Glutamatergic neuron (in vitro differentiated cells): ENCODE data around the gene SUSD2. TPM values are rescaled to one million over a fixed set of nuclear protein-coding genes. Genes with fewer than 3 reads are reported as not detected.
"Not testable (repeated sequence)": the region's sequence is repeated elsewhere in the genome, so short reads cannot be mapped to it uniquely, and the experiment has no call there.

Experiments used
- DNase-seq: peaks from one replicate; pipeline ENCODE4 v3.0.0; 2022
- H3K27ac Mint-ChIP-seq: one replicate; pipeline ENCODE4 v1.8.0; 2020; ENCODE audit warnings: mild to moderate bottlenecking, mixed read lengths, inconsistent platforms; ENCODE audit not compliant: unreplicated experiment
- H3K27me3 Mint-ChIP-seq: one replicate; pipeline ENCODE4 v1.8.0; 2020; ENCODE audit warnings: mild to moderate bottlenecking, moderate library complexity, mixed read lengths, inconsistent platforms; ENCODE audit not compliant: unreplicated experiment
- H3K36me3 Mint-ChIP-seq: one replicate; pipeline ENCODE4 v1.8.0; 2020; ENCODE audit warnings: mild to moderate bottlenecking, mixed read lengths, inconsistent platforms; ENCODE audit not compliant: unreplicated experiment
- H3K4me1 Mint-ChIP-seq: one replicate; pipeline ENCODE4 v1.8.0; 2020; ENCODE audit warnings: mild to moderate bottlenecking, low read depth, mixed read lengths, inconsistent platforms; ENCODE audit not compliant: unreplicated experiment
- H3K4me3 Mint-ChIP-seq: one replicate; pipeline ENCODE4 v1.8.0; 2020; ENCODE audit warnings: mild to moderate bottlenecking, mixed read lengths, inconsistent platforms; ENCODE audit not compliant: unreplicated experiment
- H3K9me3 Mint-ChIP-seq: one replicate; pipeline ENCODE4 v1.8.0; 2020; ENCODE audit warnings: mild to moderate bottlenecking, moderate library complexity, mixed read lengths, inconsistent platforms; ENCODE audit not compliant: unreplicated experiment
- CTCF ChIP-seq: fragments of 200-600 bp; sonication (generic); IDR thresholded peaks from one replicate; pipeline ENCODE4 v1.5.0; 2021; ENCODE audit not compliant: partially characterized antibody, unreplicated experiment
- total RNA-seq: library from RNA; stranded (reverse); fragmentation: NEBNext Ultra II Directional; extraction: Animal tissue kit (Norgen Biotek cat#: 25700); gene quantifications from one replicate; pipeline ENCODE4 v1.2.1, GENCODE V29; 2021; ENCODE audit not compliant: unreplicated experiment

The SUSD2 gene
- total RNA-seq, 1 donor from 2014 or later: 123 TPM

- Mint-ChIP-seq H3K4me3 (peak overlapping the region; percentile 79), H3K27ac (peak overlapping the region; percentile 99), H3K36me3 (no peaks in the 10 kb centered on the region), H3K27me3 (peaks cover 16% of the 10 kb centered on the region), H3K4me1 (peaks cover 20% of the 10 kb centered on the region), H3K9me3 (peaks cover 9% of the 10 kb centered on the region)
- TF ChIP-seq CTCF: peak; percentile 43
- DNase-seq: peak; percentile 79
Measured at GRCh38 chr22:24181996-24182899, 961 bp downstream of the SUSD2 start.

- peaks cover 16% of the 10 kb centered on the region for H3K27me3 Mint-ChIP-seq
Measured at GRCh38 chr22:24182900-24183246, 1.6 kb downstream of the SUSD2 start.

GRCh38 chr22:24183321-24184031 lies 2.2 kb downstream of the SUSD2 start:
- Mint-ChIP-seq H3K9me3 (peaks cover 10% of the 10 kb centered on the region), H3K4me1 (peaks cover 18% of the 10 kb centered on the region), H3K27me3 (peaks cover 14% of the 10 kb centered on the region), H3K36me3 (no peaks in the 10 kb centered on the region), H3K27ac (peak overlapping the region; percentile 99), H3K4me3 (no peak overlapping the region)
- TF ChIP-seq CTCF: no peak
- peak; percentile 57 for DNase-seq

More at GRCh38 chr22:24182900-24183246, 1.6 kb downstream of the SUSD2 start:
- peaks cover 20% of the 10 kb centered on the region for H3K4me1 Mint-ChIP-seq
- peak; percentile 3 for TF ChIP-seq CTCF
- peak overlapping the region; percentile 25 for H3K4me3 Mint-ChIP-seq
- H3K27ac Mint-ChIP-seq: peak overlapping the region; percentile 99
- not testable (repeated sequence) for H3K36me3 Mint-ChIP-seq, DNase-seq, H3K9me3 Mint-ChIP-seq

GRCh38 chr22:24184057-24184798 lies 2.9 kb downstream of the SUSD2 start:
- no peak overlapping the region for H3K27ac Mint-ChIP-seq
- peaks cover 17% of the 10 kb centered on the region for H3K4me1 Mint-ChIP-seq
- peak; percentile 8 for DNase-seq
- no peak for TF ChIP-seq CTCF
- peak overlapping the region; percentile 11 for H3K4me3 Mint-ChIP-seq
- no peaks in the 10 kb centered on the region for H3K36me3 Mint-ChIP-seq
- peaks cover 11% of the 10 kb centered on the region for H3K9me3 Mint-ChIP-seq
- peaks cover 13% of the 10 kb centered on the region for H3K27me3 Mint-ChIP-seq
